MG63 (cell line): ENCODE measurements around the gene PSMD11. TPM values are rescaled to one million over a fixed set of nuclear protein-coding genes. Genes with fewer than 3 reads are reported as not detected.

Experiments
- total RNA-seq: library from RNA; depleted of rRNA; stranded (reverse); fragments of >200 nt; shearing (Covaris generic); gene quantifications from 2 replicates; pipeline ENCODE4 v1.2.3, GENCODE V29; 2014; ENCODE audit warnings: low replicate concordance; rRNA removed

The PSMD11 gene
- total RNA-seq, 1 experiment from 2014 or later = 110 TPM

Other genes starting within 250 kb of the PSMD11 start
- gene RHBDL3, start 178.7 kb upstream of the PSMD11 start, total RNA-seq = 0.42 and 0.89 TPM in 2 replicates
- gene C17orf75, start 102.3 kb upstream of the PSMD11 start, total RNA-seq = 24.7 and 35.4 TPM in 2 replicates
- 109 and 170 TPM in 2 replicates for gene ZNF207, start 94.4 kb upstream of the PSMD11 start, total RNA-seq
- gene CDK5R1, start 42.5 kb downstream of the PSMD11 start, total RNA-seq = 0.49 and 0.72 TPM in 2 replicates